ES-I3 (cell line): ENCODE data around the gene KAZN.
"Not testable (repeated sequence)": the region's sequence is repeated elsewhere in the genome, so short reads cannot be mapped to it uniquely, and the experiment has no call there.

Source experiments
- H3K36me3 ChIP-seq: 2 replicates; pipeline ENCODE4 v1.6.1; 2013; ENCODE audit warnings: mild to moderate bottlenecking, low read length, control low read depth, moderate library complexity; ENCODE audit not compliant: insufficient read depth
- H3K4me1 ChIP-seq: 2 replicates; pipeline ENCODE4 v1.6.1; 2013; ENCODE audit warnings: mild to moderate bottlenecking, control low read depth, low read length; ENCODE audit not compliant: insufficient read depth
- H3K9ac ChIP-seq: 2 replicates; pipeline ENCODE4 v1.6.1; 2013; ENCODE audit warnings: low read depth, mild to moderate bottlenecking, low read length, moderate library complexity
- H3K9me3 ChIP-seq: 2 replicates; pipeline ENCODE4 v1.6.1; 2013; ENCODE audit warnings: mild to moderate bottlenecking, low read length, moderate library complexity; ENCODE audit not compliant: control insufficient read depth, insufficient read depth

KAZN gene

GRCh38 chr1:15035236-15035635 is 436.8 kb downstream of the KAZN start:
- no peaks in the 10 kb centered on the region for H3K4me1 ChIP-seq
- H3K9me3 ChIP-seq = no peaks in the 10 kb centered on the region
- H3K9ac ChIP-seq = no peak overlapping the region
- no peaks in the 10 kb centered on the region for H3K36me3 ChIP-seq

- Histone ChIP-seq H3K9ac (no peak overlapping the region), H3K9me3 (no peaks in the 10 kb centered on the region), H3K4me1 (no peaks in the 10 kb centered on the region), H3K36me3 (no peaks in the 10 kb centered on the region)
Observed at GRCh38 chr1:15036101-15036500, 437.6 kb downstream of the KAZN start.

- no peaks in the 10 kb centered on the region for H3K36me3 ChIP-seq
- H3K9ac ChIP-seq = no peak overlapping the region
- no peaks in the 10 kb centered on the region for H3K9me3 ChIP-seq
- H3K4me1 ChIP-seq = no peaks in the 10 kb centered on the region
Observed at GRCh38 chr1:15038232-15039016, 439.9 kb downstream of the KAZN start.

- no peaks in the 10 kb centered on the region for H3K36me3 ChIP-seq
- no peaks in the 10 kb centered on the region for H3K4me1 ChIP-seq
- H3K9me3 ChIP-seq = no peaks in the 10 kb centered on the region
- no peak overlapping the region for H3K9ac ChIP-seq
Observed at GRCh38 chr1:15039017-15039648, 440.6 kb downstream of the KAZN start.

GRCh38 chr1:15039901-15040300 is 441.4 kb downstream of the KAZN start:
- Histone ChIP-seq H3K4me1 (no peaks in the 10 kb centered on the region), H3K9me3 (no peaks in the 10 kb centered on the region), H3K9ac (no peak overlapping the region), H3K36me3 (no peaks in the 10 kb centered on the region)

- H3K9me3 ChIP-seq, H3K36me3 ChIP-seq, H3K4me1 ChIP-seq, H3K9ac ChIP-seq: not testable (repeated sequence)
Observed at GRCh38 chr1:15040685-15041084, 442.2 kb downstream of the KAZN start.

- Histone ChIP-seq H3K9me3 (no peaks in the 10 kb centered on the region), H3K36me3 (no peaks in the 10 kb centered on the region), H3K4me1 (no peaks in the 10 kb centered on the region), H3K9ac (no peak overlapping the region)
Observed at GRCh38 chr1:15042866-15043265, 444.4 kb downstream of the KAZN start.

GRCh38 chr1:15043934-15044333 is 445.4 kb downstream of the KAZN start:
- no peaks in the 10 kb centered on the region for H3K36me3 ChIP-seq
- no peak overlapping the region for H3K9ac ChIP-seq
- H3K4me1 ChIP-seq = no peaks in the 10 kb centered on the region
- H3K9me3 ChIP-seq = no peaks in the 10 kb centered on the region

GRCh38 chr1:15045123-15045522 is 446.6 kb downstream of the KAZN start:
- Histone ChIP-seq H3K9ac (no peak overlapping the region), H3K9me3 (no peaks in the 10 kb centered on the region), H3K4me1 (no peaks in the 10 kb centered on the region), H3K36me3 (no peaks in the 10 kb centered on the region)

GRCh38 chr1:15046487-15047165 is 448.1 kb downstream of the KAZN start:
- Histone ChIP-seq H3K9ac (no peak overlapping the region), H3K4me1 (no peaks in the 10 kb centered on the region), H3K36me3 (no peaks in the 10 kb centered on the region), H3K9me3 (no peaks in the 10 kb centered on the region)

GRCh38 chr1:15047237-15047636 is 448.8 kb downstream of the KAZN start:
- H3K9ac ChIP-seq = no peak overlapping the region

GRCh38 chr1:15048437-15048980 is 450.0 kb downstream of the KAZN start:
- Histone ChIP-seq H3K9me3 (no peaks in the 10 kb centered on the region), H3K9ac (no peak overlapping the region), H3K4me1 (peaks cover 11% of the 10 kb centered on the region; the same call in 1 of the 2 replicates), H3K36me3 (no peaks in the 10 kb centered on the region)

More at GRCh38 chr1:15047237-15047636, 448.8 kb downstream of the KAZN start:
- no peaks in the 10 kb centered on the region for H3K36me3 ChIP-seq
- H3K4me1 ChIP-seq = no peaks in the 10 kb centered on the region
- no peaks in the 10 kb centered on the region for H3K9me3 ChIP-seq

- no peaks in the 10 kb centered on the region for H3K9me3 ChIP-seq
- peaks cover 16% of the 10 kb centered on the region; the same call in 1 of the 2 replicates for H3K4me1 ChIP-seq
- no peak overlapping the region for H3K9ac ChIP-seq
- H3K36me3 ChIP-seq = no peaks in the 10 kb centered on the region
Observed at GRCh38 chr1:15049067-15049466, 450.6 kb downstream of the KAZN start.

- Histone ChIP-seq H3K9ac (no peak overlapping the region), H3K4me1 (peaks cover 16% of the 10 kb centered on the region; the same call in 1 of the 2 replicates), H3K9me3 (no peaks in the 10 kb centered on the region), H3K36me3 (no peaks in the 10 kb centered on the region)
Observed at GRCh38 chr1:15051882-15052528, 453.5 kb downstream of the KAZN start.
